SK-N-MC (cell line): ENCODE results near the gene CLEC10A.

ENCODE experiments used
- EZH2 ChIP-seq: fragments of 200-600 bp; sonication (generic); IDR thresholded peaks from one replicate; pipeline ENCODE4 v1.6.1; 2017; ENCODE audit warnings: antibody characterized with exemption
- POLR2AphosphoS5 ChIP-seq: IDR thresholded peaks from 2 replicates; pipeline ENCODE4 v1.6.1; 2012; ENCODE audit warnings: mild to moderate bottlenecking, low read depth, low read length, borderline replicate concordance

- TF ChIP-seq POLR2AphosphoS5 (no peak), EZH2 (no peak)
These were observed 40.1 kb upstream of the CLEC10A start for GRCh38 chr17:7120123-7120522.
